ENCODE data around the gene RABGEF1.
"Not testable (repeated sequence)": the region's sequence is repeated elsewhere in the genome, so short reads cannot be mapped to it uniquely, and the experiment has no call there.

Gene RABGEF1

GRCh38 chr7:66735850-66736249 is 4.7 kb upstream of the RABGEF1 start:
- no peak for ATAC-seq

- no peak for ATAC-seq
Measured at GRCh38 chr7:66736892-66737291, 3.6 kb upstream of the RABGEF1 start.

GRCh38 chr7:66737667-66738066 is 2.9 kb upstream of the RABGEF1 start:
- ATAC-seq: no peak

DNA sequence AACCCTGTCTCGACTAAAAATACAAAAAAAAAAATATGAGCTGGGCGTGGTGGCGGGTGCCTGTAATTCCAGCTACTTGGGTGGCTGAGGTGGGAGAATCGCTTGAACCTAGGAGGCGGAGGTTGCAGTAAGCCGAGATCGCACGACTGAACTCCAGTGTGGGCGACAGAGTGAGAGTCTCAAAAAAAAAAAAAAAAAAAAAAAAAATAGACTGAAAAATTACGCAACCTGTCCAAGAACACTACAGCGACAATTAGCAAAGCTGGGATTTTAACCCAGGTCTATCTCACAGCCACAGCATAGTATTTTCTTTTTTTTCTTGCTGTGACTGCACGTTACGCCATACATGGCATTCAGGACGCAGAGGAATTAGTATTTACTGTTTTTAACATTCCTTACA is 1.1 kb upstream of the RABGEF1 start:
- no peak for ATAC-seq

DNA sequence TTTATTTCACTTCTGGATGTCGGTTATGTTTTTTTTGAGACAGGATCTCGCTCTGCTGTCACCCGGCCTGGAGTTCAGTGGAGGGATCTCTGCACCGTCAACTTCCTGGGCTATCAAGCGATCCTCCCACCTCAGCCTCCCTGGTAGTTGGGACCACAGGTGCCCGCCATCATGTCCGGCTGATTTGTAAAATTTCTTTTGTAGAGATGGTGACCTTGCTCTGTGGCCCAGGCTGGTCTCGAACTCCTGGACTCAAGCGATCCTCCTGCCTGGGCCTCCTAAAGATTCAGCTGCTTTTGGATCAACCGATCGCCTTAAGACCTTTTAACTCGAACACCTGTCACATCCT is 606 bp upstream of the RABGEF1 start:
- ATAC-seq: no peak

GRCh38 chr7:66740980-66741709 is 612 bp downstream of the RABGEF1 start:
- peak; percentile 11 to 21 for ATAC-seq

DNA sequence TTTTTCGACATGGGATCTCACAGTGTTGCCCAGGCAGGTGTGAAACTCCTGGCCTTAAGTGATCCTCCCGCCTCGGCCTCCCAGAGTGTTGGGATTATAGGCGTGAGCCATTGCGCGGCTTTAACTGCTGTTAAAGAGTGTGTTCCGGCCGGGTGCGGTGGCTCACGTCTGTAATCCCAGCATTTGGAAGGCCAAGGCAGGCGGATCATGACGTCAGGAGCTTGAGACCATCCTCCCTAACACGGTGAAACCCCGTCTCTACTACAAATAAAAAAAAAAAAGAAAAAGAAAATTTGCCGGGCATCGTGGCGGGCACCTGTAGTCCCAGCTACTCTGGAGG is 1.1 kb downstream of the RABGEF1 start:
- ATAC-seq: no peak

GRCh38 chr7:66742298-66742697 is 1.8 kb downstream of the RABGEF1 start:
- ATAC-seq: not testable (repeated sequence)

DNA sequence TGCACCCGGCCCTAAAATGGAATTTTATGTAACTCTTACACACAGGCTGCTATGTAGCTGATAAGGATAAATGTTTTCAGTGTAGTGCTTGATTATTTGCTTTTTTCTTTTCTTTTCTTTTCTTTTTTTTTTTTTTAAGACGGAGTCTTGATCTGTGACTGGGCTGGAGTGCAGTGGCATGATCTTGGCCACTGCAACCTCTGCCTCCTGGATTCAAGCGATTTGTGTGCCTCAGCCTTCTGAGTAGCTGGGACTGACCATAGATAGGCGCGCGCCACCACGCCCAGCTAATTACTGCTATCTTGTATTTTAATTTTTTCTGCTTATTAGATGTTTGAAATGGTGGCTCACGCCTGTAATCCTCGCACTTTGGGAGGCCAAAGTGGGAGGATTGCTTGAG is 3.4 kb downstream of the RABGEF1 start:
- ATAC-seq: no peak

DNA sequence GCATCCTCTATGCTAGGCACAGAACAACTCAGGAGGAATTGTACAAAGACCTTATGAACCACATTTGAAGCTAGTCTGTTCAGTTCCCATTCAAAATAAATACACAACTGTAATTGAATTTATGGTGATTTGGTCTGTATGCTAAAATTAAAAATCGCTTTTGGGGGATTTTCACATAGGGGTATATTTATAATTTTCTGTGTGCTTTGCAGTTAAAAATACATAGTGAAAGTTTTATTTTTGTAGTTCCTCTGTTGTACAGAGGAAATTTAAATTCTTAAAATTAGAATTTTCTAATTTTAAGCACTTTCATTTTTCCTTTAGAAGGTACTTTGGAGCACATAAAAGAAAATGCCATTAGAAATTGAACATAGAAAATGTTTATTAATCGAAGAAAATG is 6.9 kb downstream of the RABGEF1 start:
- no peak for ATAC-seq

DNA sequence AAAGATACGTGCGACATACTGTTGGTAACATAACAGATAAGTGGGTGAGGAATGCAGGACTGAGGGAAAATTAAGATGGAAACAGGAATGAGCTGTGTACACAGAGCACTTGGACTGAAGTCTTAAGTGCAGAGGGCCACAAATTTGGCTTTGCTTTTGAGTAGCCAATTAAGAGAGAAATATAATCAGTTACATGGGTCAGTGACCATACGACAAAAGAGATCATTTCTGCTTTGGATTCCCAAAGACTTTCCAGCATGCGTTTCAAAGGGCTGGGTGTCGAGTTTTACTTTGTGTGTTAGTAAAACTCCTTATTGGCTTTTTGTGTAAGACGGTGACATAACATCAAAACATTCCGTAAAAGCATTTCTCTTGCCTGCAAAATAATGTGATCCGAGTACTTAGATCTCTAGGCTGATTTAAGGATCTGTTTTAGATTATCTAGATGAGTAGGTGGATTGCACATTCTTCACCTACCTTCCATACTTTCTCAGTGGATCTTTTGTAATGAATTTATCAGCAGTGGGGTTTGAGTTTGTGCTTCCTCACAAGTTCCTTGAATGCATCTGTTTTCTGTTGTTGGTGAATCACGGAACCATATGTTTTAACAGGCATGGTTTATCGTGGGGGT is 7.5 kb downstream of the RABGEF1 start:
- ATAC-seq: no peak

DNA sequence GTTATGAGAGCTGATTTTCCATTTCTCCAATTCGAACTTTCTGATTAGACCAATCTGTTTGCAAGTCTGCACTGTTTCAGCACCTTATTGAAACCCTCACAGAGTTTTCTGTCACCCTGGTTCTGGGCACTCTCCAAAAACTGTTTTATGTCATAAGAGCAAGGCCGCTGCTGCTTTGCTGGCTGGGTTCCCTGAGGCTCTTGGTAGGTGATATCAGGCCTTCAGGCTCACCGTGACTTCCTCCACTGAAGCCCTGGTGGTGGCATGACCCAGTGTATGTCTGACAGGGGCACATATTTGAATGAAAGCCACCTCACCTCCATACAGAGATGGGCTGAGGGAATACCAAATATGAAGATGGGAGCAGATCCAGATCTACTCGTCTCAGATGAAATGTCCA is 8.3 kb downstream of the RABGEF1 start:
- ATAC-seq: no peak

DNA sequence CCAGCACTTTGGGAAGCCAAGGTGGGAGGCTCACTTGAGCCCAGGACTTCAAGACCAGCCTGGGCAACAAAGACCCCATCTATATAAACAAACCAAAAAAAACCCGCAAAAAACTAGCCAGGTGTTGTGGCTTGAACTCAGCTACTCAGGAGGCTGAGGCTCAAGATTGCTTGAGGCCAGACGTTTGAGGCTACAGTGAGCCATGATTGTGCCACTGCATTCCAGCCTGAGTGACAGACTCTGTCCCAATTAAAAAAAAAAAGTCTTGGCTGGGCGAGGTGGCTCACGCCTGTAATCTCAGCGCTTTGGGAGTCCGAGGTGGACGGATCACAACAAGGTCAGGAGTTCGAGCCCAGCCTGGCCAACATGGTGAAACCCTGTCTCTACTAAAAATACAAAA is 11.4 kb downstream of the RABGEF1 start:
- no peak for ATAC-seq

DNA sequence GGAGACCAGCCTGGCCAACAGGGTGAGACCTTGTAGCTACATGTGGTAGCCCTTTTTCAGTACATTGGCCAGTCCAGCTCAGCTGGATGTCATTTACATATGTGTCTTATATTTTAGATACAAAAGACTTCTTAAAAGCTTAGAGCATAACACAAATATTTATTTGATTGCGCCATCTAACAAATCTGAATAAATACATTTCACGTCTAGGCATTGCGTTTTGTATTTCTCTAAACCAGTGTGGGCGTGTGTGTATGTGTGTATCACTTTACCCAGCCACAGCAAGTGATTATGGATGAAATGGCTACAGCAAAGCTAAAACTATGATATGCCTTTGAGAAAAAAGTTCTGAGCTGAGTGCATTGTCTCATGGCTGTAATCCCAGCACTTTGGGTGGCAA is 14.0 kb downstream of the RABGEF1 start:
- ATAC-seq: no peak

DNA sequence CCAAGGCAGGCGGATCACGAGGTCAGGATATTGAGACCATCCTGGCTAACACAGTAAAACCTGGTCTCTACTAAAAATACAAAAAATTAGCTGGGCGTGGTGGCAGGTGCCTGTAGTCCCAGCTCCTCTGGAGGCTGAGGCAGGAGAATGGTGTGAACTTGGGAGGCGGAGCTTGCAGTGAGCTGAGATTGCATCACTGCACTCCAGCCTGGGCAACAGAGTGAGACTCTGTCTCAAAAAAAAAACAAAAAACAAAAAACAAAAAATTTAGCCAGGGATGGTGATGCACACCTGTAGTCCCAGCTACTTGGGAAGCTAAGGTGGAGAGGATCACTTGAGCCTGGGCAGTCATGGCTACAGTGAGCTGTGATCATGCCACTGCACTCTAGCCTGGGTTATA is 14.5 kb downstream of the RABGEF1 start:
- not testable (repeated sequence) for ATAC-seq

GRCh38 chr7:66756227-66756626 is 15.7 kb downstream of the RABGEF1 start:
- not testable (repeated sequence) for ATAC-seq

GRCh38 chr7:66756889-66757288 is 16.4 kb downstream of the RABGEF1 start:
- no peak for ATAC-seq

- no peak for ATAC-seq
Measured at GRCh38 chr7:66757939-66758338, 17.4 kb downstream of the RABGEF1 start.

GRCh38 chr7:66758950-66759628 is 18.6 kb downstream of the RABGEF1 start:
- ATAC-seq: peak; percentile 92 to 99

DNA sequence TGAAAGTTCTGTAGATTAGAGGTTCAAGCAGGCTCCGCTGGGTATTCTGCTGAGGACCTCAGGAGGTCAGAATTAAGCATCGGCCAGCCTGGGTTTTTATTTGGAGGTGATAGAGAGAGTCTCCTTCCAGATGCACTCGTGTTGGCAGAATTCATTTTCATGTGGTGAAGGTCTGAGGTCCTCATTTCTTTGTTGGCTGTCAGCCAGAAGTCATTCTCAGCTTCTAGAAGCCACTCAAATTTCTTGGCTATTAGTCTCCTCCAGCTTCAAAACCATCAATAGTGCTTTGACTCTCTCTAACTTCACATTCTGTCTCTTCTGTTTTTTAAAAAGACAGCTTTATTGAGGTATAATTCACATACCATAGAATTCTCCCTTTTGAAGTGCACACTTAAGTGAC is 22.6 kb downstream of the RABGEF1 start:
- ATAC-seq: not testable (repeated sequence)

DNA sequence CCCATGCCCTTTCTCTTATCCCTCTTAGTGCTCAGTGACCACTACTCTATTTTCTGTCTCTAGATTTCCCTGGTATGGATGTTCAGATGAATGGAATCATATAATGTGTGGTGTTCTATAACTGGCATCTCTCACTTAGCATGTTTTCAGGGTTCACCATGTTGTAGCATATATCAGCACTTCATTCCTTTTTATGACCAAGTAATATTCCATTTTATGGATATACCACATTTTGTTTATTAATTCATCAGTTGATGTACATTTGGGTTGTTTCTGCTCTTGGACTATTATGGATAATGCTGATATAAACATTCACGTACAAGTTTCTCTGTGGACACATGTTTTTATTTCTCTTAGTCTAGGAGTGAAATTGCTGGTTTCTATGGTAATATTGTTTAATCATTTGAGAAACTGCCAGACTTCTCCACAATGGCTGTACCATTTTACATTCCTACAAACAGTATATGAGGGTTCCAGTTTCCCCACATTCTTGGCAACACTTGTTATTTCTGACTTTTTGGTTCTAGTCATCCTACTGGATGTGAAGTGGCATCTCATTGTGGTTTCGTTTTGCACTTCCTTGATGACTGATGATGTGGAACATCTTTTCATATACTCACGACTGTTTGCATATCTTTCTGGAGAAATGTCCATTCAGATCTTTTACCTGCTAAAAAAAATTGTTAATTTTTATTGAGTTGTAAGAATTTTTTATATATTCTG is 23.3 kb downstream of the RABGEF1 start:
- ATAC-seq: not testable (repeated sequence)

DNA sequence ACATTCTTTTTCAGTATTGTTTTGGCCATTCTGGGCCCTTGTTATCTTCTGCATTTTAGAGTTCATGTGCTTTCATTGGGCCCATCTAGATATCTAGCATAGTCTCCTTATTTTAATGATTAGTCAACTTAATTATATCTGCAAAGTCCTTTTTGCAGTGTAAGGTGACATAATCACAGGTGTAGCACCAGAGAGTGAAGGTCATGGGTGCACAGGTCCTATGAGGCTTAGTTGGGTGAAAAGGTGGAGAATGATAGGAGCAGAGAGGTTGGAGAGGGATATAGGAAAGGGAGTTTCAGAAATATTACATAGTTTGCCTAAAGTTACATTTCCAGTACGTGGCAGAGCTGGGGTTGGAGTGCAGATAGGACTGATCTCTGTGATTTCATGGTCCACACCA is 24.4 kb downstream of the RABGEF1 start:
- ATAC-seq: not testable (repeated sequence)

GRCh38 chr7:66765322-66766025 is 24.9 kb downstream of the RABGEF1 start:
- not testable (repeated sequence) for ATAC-seq

Data from activated CD4-positive, CD25-positive, alpha-beta regulatory T cell treated with anti-CD3 and anti-CD28 coated beads, Interleukin-2, amount 50 U/mL, for 24 hours (primary cell).